Renal pelvis (tissue), 12 donors: ENCODE measurements around the gene DIO3. TPM values are rescaled to one million over a fixed set of nuclear protein-coding genes. Genes with fewer than 3 reads are reported as not detected.

Experiments
- DNase-seq: peaks from one replicate; pipeline ENCODE4 v3.0.0-alpha.2; 2013
- long read RNA-seq, 16 experiments: transcript quantifications; one replicate each; lab custom pipeline, GENCODE V29; 2026
- polyA plus RNA-seq, 3 donors: library from polyadenylated mRNA; unstranded; fragments of 120-200 nt; gene quantifications; one replicate each; pipeline ENCODE4 v1.2.1, GENCODE V29; 2013; ENCODE audit not compliant: insufficient read length in 3 of 3

DIO3 gene
- under 1 TPM; 0.18 to 0.27 (median 0.21) TPM for polyA plus RNA-seq
- long read RNA-seq, donor 1: 0 reads
- long read RNA-seq, donor 2, partial matches to known transcripts: 0 of 1 reads
- long read RNA-seq, donor 2, other reads (novel, unspliced or antisense): 0 of 1 reads
- long read RNA-seq, donor 3: 0 reads
- long read RNA-seq, donor 4, partial matches to known transcripts: 0 of 2 reads
- long read RNA-seq, donor 4, other reads (novel, unspliced or antisense): 0 of 2 reads
- long read RNA-seq, donor 5: 0 reads
- long read RNA-seq, donor 6, partial matches to known transcripts: 0 of 2 reads
- long read RNA-seq, donor 6, other reads (novel, unspliced or antisense): 0 of 2 reads
- long read RNA-seq, donor 7, partial matches to known transcripts: 0 of 2 reads
- long read RNA-seq, donor 7, other reads (novel, unspliced or antisense): 0 of 2 reads
- long read RNA-seq, donor 8, partial matches to known transcripts: 0 of 3 reads
- long read RNA-seq, donor 8, other reads (novel, unspliced or antisense): 0 of 3 reads
- long read RNA-seq, donor 9, partial matches to known transcripts: 0 of 1 reads
- long read RNA-seq, donor 9, other reads (novel, unspliced or antisense): 0 of 1 reads
- long read RNA-seq, donor 10: 0 reads
- long read RNA-seq, donor 11, partial matches to known transcripts: 0 of 2 reads
- long read RNA-seq, donor 11, other reads (novel, unspliced or antisense): 0 of 2 reads
- long read RNA-seq, donor 12: 0 reads
- long read RNA-seq, donor 13: 0 reads
- long read RNA-seq, donor 14: 0 reads
- long read RNA-seq, donor 15: 0 reads
- long read RNA-seq, donor 16, partial matches to known transcripts: 0 of 1 reads
- long read RNA-seq, donor 16, other reads (novel, unspliced or antisense): 0 of 1 reads

DNA sequence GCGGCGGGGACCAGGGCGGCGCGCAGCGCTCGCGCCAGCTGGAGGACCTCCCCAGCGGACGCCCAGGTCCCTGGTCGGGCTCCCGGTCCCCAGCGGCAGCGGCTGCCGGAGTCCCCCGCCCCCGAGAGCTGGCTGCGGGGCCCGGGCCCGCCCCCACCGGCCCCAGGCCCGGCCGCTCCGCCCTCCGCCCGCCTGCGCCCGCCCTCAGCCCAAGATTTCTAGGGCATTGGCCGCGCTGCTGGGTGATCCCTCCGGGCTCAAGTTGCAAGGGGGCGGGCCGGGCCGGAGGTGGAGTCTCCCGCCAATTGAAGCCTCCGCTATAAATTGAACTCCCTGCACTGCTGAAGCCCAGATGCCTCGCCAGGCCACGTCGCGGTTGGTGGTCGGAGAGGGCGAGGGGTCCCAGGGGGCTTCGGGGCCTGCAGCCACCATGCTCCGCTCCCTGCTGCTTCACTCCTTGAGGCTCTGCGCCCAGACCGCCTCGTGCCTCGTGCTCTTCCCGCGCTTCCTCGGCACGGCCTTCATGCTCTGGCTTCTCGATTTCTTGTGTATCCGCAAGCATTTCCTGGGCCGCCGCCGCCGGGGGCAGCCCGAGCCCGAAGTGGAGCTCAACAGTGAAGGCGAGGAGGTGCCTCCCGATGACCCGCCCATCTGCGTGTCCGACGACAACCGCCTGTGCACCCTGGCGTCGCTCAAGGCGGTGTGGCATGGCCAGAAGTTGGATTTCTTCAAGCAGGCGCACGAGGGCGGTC lies at the start of gene DIO3:
DIO3 (plus strand) TSS at position 351 of the 752 bp plus-strand sequence.
- DNase-seq: no peak

DNA sequence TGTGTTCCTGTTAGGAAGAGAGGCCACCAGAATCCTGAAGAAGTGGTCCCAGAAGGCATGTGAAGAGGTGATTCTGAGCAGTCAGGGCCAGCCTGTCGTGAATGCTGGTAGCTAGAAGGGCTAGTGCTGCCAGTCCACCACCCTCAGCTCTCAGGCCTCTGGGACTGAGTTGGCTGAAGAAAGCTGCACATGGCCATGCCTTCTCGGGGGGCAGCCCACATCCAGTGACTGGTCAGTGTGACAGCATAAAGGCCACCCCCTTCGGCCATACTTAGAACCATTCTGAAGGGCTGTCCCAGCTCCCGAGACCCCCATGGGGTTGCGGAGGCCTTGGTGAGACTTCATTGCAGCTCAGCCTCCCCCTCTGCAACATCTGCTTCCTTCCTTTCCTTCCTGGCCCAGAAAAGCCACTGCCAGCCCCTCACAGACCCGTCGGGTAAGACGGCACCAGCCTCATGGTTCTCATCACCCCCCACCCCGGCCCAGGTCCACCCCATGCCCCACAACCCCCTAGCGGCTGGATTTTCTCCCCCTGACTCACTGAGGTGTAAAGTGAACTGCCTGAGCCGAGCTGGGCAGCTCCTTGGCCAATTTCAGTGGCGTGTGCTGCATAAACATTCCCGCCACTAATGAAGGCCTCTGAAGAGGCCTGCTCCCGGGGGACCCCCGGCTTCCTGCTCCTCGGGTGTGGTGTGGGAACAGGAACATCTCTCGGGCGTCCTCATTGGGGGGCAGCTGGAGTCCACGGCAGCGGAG lies 49.5 kb upstream of the DIO3 start:
- no peak for DNase-seq

- no peak for DNase-seq
Measured at GRCh38 chr14:101512376-101512695, 49.0 kb upstream of the DIO3 start.

GRCh38 chr14:101514136-101514535 lies 47.2 kb upstream of the DIO3 start:
- no peak for DNase-seq

DNA sequence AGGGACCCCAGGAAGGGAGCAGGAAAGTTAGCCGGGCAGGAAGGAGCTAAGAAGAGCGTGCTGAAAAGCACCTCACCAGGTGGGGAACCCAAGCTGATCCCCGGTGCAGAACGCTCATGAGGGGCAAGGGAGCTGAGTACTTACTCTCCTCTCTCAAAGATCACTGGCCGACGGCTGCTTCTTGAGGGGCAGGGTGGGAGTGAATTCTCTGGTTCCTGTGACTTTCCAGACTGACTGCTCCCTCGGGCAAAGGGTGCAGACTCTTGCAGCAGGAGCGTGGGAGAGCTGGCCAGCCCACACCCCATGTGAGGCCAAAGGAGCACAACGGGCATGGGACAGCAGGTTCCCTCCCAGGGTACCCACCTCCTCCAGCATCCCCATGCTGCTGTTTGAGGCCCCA lies 44.9 kb upstream of the DIO3 start:
- DNase-seq: no peak

DNA sequence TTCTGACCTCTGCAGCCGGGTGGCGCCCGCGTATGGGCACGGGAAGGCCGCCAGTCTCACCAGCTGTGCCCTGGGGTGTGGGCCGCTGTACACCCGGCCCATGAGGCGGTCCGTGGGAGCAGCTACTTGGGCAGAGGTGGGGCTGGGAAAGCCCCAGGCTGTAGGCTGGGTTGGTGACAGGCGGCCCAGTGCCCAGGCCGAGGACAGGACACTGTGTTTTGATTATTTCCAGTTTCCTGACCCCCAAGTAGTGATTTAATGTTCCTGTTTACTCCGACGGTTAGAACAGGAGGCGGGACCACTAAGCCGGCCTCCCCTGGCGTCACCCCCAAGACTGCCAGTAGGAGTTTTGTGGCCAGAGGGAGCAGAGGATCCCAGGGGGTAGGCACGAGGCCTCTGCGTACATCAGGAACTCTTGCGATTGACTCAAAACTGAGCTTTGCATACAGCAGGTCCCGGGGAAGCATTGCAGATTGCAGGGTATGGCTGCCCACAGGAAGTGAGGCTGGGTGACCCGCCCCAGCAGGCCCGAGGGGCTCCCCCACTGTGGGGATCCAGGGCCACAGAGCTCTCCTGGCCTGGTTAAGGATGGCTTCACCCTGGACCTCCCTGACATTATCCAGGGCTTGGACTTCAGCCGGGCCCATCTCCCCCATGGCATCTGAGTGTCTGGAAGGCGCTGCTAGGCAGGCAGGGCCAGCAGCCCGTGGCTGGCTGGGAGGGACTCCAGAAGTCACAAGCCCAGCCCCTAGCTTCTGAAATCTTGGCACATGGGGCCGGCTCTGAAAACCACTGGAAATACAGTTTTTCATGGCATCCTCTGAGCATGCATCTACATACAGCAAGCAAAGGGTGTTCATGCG lies 42.5 kb upstream of the DIO3 start:
- no peak for DNase-seq

GRCh38 chr14:101520621-101521472 lies 40.4 kb upstream of the DIO3 start:
- no peak for DNase-seq

DNA sequence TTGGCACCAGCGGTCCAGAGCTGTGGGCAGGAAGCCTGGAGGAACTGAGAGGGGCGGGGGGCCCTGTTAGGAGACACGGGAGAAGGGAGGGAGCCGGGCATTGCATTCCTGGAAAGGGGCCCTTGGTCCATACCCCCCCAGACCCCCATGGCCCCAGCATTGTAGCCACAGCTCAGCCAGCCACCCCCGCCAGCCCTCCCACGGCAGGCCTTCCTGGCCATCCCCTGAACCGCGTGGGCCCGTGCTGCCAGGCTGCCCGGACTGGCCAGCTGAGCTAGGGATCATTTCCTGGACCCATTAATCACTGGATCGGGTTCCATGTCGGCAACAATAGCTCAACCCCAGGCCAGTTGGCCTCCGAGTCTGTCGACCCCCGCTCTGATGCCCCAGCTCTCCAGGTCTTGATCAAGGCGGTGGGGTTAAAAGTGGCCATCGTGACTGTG lies 39.8 kb upstream of the DIO3 start:
- DNase-seq: peak; percentile 26

DNA sequence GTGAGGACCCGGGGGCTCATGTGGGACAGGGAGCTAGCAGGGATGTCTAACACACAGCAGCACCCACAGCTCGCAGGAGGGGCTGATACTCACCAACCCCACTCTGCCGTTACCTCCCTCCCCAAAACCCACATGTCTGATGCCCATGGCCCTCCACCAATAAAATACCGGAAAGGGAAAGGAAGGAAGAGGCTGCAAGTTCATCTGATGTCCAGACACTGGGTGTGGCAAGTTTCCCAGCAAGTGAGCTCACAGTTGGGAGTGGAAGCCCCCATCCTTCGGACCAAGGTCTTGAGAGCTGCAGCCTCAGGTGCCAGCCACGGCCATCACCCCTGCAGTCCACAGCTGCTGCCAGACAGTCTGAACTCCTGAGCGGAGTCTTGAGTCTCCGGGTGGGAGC lies 39.3 kb upstream of the DIO3 start:
- DNase-seq: no peak

- DNase-seq: no peak
Measured at GRCh38 chr14:101525640-101526527, 35.4 kb upstream of the DIO3 start.

DNA sequence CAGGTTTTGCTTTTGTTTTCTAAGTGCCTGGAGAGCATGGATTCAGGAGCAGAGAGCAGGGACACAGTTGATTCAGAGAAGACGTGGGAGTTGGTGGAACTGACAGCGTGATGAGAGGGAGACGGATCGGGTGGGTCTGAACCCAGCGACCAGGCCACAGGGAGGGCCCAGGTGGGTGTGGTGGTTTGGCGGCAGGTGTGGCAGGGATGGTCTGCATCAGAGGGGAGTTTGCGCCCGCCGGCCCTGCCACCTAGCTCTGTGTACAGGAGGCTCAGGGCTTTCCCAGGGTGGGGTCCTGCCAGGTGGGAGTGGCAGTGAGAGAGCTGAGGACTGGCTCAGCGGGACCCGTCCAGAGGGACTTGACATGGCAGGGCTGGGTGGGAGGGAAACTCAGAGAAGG lies 33.3 kb upstream of the DIO3 start:
- no peak for DNase-seq

DNA sequence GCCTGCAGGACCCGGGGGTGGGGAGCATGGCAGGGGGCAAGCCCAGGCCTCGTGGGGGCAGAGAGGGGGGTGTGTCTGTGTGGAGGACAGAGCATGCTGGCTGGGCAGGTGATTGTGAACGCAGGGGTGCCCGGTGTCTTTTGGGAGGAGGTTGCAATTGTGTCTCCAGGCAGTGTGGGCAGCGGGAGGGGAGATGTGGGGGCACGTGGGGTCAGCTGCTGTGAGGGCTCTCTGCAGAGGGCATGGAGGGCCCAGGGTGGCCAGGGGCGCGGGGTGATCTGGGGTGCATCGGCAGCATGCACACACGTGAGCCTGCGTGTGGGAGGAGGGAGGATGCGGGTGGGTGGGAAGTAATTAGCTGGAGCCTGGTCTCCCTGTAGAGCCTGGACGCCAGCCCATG lies 32.2 kb upstream of the DIO3 start:
- no peak for DNase-seq

DNA sequence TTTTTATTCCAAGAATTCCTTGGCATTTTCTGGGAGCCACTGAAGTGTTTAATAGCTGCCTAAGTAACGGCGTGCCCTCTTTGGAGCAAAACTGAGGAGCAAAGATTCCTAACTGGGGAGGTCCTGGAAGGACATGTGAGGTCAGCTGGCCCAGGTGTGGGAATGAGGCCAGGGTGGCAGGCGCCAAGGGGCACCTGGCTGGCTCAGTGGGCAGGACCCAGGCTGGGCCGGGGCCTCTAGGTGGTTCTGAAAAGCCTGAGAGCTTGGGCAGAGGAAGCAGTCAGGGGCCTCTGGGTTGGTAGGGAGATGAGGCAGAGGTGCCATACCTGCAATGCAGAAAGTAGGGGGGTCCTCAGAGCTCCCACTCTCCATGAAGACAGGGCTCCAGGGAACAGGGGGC lies 27.1 kb upstream of the DIO3 start:
- no peak for DNase-seq

- DNase-seq: no peak
Measured at GRCh38 chr14:101535232-101535631, 26.1 kb upstream of the DIO3 start.

DNA sequence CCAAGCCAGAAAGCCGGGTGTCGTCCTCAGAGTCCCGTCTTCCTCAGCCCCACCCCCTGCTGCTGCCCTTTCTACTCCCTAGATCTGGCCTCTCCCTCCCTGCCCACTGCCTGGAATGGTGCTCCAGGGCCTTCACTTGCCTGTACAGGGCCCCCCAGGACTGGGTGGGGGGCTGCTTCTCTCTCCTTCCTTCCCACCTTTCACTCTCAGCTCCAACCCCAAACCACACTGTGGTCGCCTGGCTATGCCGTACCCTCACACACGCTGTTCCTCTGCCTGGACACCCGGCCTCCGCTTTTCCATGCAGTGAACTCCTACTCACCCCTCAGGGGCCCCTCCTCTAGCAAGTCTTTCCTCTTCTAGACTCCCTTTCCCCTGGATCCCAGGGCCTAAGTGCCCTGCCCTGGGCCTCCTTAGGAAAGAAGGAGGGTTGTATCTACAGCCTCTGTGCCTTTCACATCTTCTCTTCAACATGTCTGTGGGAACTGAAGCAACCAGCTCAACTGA lies 25.5 kb upstream of the DIO3 start:
- DNase-seq: no peak

DNA sequence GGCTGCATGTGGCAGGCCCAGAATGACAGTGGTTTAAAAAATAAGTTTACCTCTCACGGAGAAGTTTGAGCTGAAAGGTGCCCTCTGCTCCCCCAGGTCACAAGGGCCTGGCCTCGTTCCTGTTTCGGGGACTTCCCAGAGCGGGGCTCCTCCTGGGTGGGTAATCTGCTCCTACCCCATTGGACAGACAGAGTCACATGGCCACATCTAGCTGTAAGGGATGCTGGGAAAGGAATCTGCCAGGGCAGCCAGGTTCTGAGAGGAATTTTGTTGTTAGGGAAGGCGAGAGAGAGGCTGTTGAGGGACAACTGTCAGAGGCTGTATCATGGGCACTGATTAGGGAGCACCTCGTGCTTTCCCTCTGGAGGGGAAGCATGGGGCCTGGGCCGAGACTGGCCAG lies 24.0 kb upstream of the DIO3 start:
- no peak for DNase-seq

GRCh38 chr14:101538878-101539277 lies 22.4 kb upstream of the DIO3 start:
- DNase-seq: no peak

DNA sequence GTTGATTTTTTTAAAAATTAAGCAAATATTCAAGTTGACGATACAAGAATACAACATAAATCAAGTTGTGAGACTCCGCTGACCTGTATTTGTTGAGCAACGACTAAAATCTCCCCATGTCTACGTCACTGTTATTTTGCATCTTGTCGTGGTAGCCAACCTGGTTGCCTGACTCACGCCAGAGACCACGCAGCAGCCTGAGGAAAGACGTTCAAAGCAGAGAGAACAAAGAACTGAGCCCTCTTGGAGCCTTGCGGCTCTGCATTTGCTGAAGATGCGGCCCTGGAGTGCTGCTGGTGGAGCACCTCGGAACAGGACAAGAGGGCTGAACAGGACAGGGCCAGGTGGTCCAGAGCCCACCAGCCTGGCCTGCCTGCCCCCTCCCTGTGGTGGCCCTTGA lies 21.4 kb upstream of the DIO3 start:
- DNase-seq: no peak
